Astrocyte of the spinal cord (primary cell): ENCODE results near the gene GJB3.

Source experiments
- DNase-seq: peaks from one replicate; pipeline ENCODE4 v3.0.0; 2011; ENCODE audit warnings: low read depth, low spot score
- H3K4me3 ChIP-seq: 2 replicates; pipeline ENCODE4 v1.5.1; 2011; ENCODE audit warnings: low read depth, mild to moderate bottlenecking, low read length, moderate library complexity
- in situ Hi-C: cut with HindIII; loops from 2 replicates; pipeline ENCODE4 v1.10.0; 2017; ENCODE audit warnings: low sequenced_read_pairs
- TF ChIP-seq, protein P1 (sequence below): IDR thresholded peaks from 2 replicates; pipeline ENCODE4 v1.5.1; 2012; ENCODE audit warnings: low read depth, mild to moderate bottlenecking, low read length, inconsistent platforms

The GJB3 gene

DNA sequence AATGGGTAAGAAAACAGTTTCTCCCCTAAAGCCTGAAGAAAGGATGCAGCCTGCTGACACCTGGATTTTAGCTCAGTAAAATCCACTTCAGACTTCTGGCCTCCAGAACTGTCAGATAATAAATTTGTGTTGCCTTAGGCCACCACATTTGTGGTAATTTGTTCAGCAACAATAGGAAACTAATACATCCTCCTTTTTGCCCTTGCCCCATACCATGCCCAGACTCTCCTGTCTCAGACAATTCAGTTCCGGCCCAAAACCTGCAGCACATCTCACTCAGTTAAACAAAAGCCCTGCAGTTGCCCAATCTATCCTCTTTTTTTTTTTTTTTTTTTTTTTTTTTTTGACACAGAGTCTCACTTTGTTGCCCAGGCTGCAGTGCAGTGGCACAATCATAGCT, 52.7 kb downstream of the GJB3 start:
- in situ Hi-C loops: no loop called here
- DNase-seq: no peak
- TF ChIP-seq, protein P1, sequence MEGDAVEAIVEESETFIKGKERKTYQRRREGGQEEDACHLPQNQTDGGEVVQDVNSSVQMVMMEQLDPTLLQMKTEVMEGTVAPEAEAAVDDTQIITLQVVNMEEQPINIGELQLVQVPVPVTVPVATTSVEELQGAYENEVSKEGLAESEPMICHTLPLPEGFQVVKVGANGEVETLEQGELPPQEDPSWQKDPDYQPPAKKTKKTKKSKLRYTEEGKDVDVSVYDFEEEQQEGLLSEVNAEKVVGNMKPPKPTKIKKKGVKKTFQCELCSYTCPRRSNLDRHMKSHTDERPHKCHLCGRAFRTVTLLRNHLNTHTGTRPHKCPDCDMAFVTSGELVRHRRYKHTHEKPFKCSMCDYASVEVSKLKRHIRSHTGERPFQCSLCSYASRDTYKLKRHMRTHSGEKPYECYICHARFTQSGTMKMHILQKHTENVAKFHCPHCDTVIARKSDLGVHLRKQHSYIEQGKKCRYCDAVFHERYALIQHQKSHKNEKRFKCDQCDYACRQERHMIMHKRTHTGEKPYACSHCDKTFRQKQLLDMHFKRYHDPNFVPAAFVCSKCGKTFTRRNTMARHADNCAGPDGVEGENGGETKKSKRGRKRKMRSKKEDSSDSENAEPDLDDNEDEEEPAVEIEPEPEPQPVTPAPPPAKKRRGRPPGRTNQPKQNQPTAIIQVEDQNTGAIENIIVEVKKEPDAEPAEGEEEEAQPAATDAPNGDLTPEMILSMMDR: no peak
- H3K4me3 ChIP-seq: no peak overlapping the region
